Spleen (tissue), 11 donors: Measurements from ENCODE around the gene MOK. TPM values are rescaled to one million over a fixed set of nuclear protein-coding genes. Genes with fewer than 3 reads are reported as not detected.

ENCODE experiments used
- DNase-seq: peaks from one replicate; pipeline ENCODE4 v3.0.0-alpha.2; 2020
- H3K27ac ChIP-seq, 8 donors: fragments of 200-600 bp; sonication (generic) in 7 of 8; 1 replicate in 4 of 8; 2 replicates in 4 of 8; pipeline versions ENCODE4 v1.5.0 to v1.8.0; 2016 to 2021; ENCODE audit warnings: inconsistent platforms in 4 of 8, mild to moderate bottlenecking in 4 of 8, moderate library complexity in 1 of 8
- H3K27me3 ChIP-seq, 7 donors: fragments of 200-600 bp; sonication (generic) in 6 of 7; replicated peaks in 1 of 7; 1 replicate in 4 of 7; 2 replicates in 3 of 7; pipeline versions ENCODE4 v1.5.0 to v1.8.0; 2016 to 2021; ENCODE audit warnings: inconsistent platforms in 3 of 7, mild to moderate bottlenecking in 1 of 7
- H3K36me3 ChIP-seq, 6 donors: fragments of 200-600 bp; sonication (generic) in 5 of 6; 1 replicate in 4 of 6; 2 replicates in 2 of 6; pipeline versions ENCODE4 v1.5.0 to v1.8.0; 2016 to 2021; ENCODE audit warnings: inconsistent platforms in 2 of 6
- H3K4me1 ChIP-seq, 6 donors: fragments of 200-600 bp; sonication (generic) in 5 of 6; 1 replicate in 3 of 6; 2 replicates in 3 of 6; pipeline versions ENCODE4 v1.5.0 to v1.8.0; 2016 to 2021; ENCODE audit warnings: inconsistent platforms in 3 of 6
- H3K4me3 ChIP-seq, 8 donors: fragments of 200-600 bp; sonication (generic) in 7 of 8; 1 replicate in 4 of 8; 2 replicates in 4 of 8; pipeline versions ENCODE4 v1.5.0 to v1.8.0; 2016 to 2021; ENCODE audit warnings: inconsistent platforms in 4 of 8, mild to moderate bottlenecking in 4 of 8, moderate library complexity in 2 of 8
- H3K9me3 ChIP-seq, 8 donors: fragments of 200-600 bp; sonication (generic) in 7 of 8; 1 replicate in 4 of 8; 2 replicates in 4 of 8; pipeline versions ENCODE4 v1.5.0 to v1.8.0; 2016 to 2021; ENCODE audit warnings: inconsistent platforms in 4 of 8
- POLR2A ChIP-seq, 3 donors: fragments of 450-650 bp; IDR thresholded peaks; one replicate each; pipeline ENCODE4 v1.5.1; 2017; ENCODE audit warnings: antibody characterized with exemption in 3 of 3, mild to moderate bottlenecking in 1 of 3
- POLR2AphosphoS5 ChIP-seq, 3 donors: sonication (generic); formaldehyde crosslinking; IDR thresholded peaks; one replicate each; pipeline ENCODE4 v1.5.1; 2017; ENCODE audit warnings: antibody characterized with exemption in 3 of 3
- WGBS, 5 donors: extraction: QIAGEN DNeasy Blood & Tissue Kit in 3 of 5; methylation state at CpG; one replicate each; pipeline versions ENCODE4 v1.1.5 to v1.1.7; 2013 to 2018; 5-methylcytosine and 5-hydroxymethylcytosine counted together
- intact Hi-C: fragments of 100-400 bp; cut with DNase I; formaldehyde crosslinking; loops from one replicate; pipeline ENCODE4 v1.15.0; 2023; ENCODE audit warnings: low total_unique reads
- polyA plus RNA-seq, 3 donors: library from polyadenylated mRNA; stranded (reverse); fragments of 200-250 nt; gene quantifications; one replicate each; pipeline ENCODE4 v1.2.1, GENCODE V29; 2013
- total RNA-seq, 7 donors: library from RNA; depleted of rRNA in 3 of 7; stranded (reverse); fragments of >200 nt in 3 of 7; fragmentation: NEBNext Ultra II Directional in 4 of 7; extraction: Animal tissue kit (Norgen Biotek cat#: 25700) in 4 of 7; gene quantifications; one replicate each; pipeline versions ENCODE4 v1.1.0 to v1.2.1, GENCODE V29; 2016 to 2021
- TF ChIP-seq, protein P1 (sequence below), 11 experiments: fragments of 200-600 bp in 7 of 11; fragments of 450-650 bp in 4 of 11; sonication (generic) in 4 of 11; IDR thresholded peaks in 8 of 11; conservative IDR thresholded peaks in 3 of 11; 1 replicate in 7 of 11; 2 replicates in 4 of 11; pipeline versions ENCODE4 v1.4.0 to v1.8.0; 2016 to 2021; ENCODE audit warnings: antibody characterized with exemption in 11 of 11, inconsistent platforms in 4 of 11, mild to moderate bottlenecking in 1 of 11
- donor health status: healthy with polysubstance abuse.
- donor health status: DM: no; HTN: no; CAD: no; lungs with moderate emphysema.
- donor health status: DM: no; HTN: no; CAD: no.
- donor health status: Bipolar disorder and iron deficiency.
- donor health status: healthy.
- donor health status: DM: no; HTN: no; CAD: no.
- donor health status: DM: yes; HTN: yes; CAD: no.

Gene MOK
- total and polyA plus RNA-seq, 10 donors = 4.1 to 12.2 (median 9.9) TPM

GRCh38 chr14:102197317-102197853, 107.6 kb downstream of the MOK start:
- Histone ChIP-seq H3K4me1 (peaks cover 12 to 99% (median 38%) of the 10 kb centered on the region in 6 donors), H3K27ac (peak overlapping the region in 5 of 8 donors; percentile 6 to 49 (median 31)), H3K4me3 (no peak overlapping the region), H3K36me3 (peaks cover 0 to 65% (median 28%) of the 10 kb centered on the region in 6 donors), H3K9me3 (no peaks in the 10 kb centered on the region), H3K27me3 (no peaks in the 10 kb centered on the region)
- 77 to 88% (median 83%) methylated on average over 5 of the region's 5 CpGs for WGBS, 5 donors
- DNase-seq = no peak
- intact Hi-C loops = no loop called here
- TF ChIP-seq POLR2A (IDR thresholded peaks at IDR 0.05) (no peak), POLR2AphosphoS5 (IDR thresholded peaks at IDR 0.05) (peak in 1 of 3 donors; percentile 25)
- TF ChIP-seq, protein P1, sequence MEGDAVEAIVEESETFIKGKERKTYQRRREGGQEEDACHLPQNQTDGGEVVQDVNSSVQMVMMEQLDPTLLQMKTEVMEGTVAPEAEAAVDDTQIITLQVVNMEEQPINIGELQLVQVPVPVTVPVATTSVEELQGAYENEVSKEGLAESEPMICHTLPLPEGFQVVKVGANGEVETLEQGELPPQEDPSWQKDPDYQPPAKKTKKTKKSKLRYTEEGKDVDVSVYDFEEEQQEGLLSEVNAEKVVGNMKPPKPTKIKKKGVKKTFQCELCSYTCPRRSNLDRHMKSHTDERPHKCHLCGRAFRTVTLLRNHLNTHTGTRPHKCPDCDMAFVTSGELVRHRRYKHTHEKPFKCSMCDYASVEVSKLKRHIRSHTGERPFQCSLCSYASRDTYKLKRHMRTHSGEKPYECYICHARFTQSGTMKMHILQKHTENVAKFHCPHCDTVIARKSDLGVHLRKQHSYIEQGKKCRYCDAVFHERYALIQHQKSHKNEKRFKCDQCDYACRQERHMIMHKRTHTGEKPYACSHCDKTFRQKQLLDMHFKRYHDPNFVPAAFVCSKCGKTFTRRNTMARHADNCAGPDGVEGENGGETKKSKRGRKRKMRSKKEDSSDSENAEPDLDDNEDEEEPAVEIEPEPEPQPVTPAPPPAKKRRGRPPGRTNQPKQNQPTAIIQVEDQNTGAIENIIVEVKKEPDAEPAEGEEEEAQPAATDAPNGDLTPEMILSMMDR (IDR thresholded peaks at IDR 0.05 in 8 of 11, conservative IDR thresholded peaks at IDR 0.05 in 3 of 11) = no peak

DNA sequence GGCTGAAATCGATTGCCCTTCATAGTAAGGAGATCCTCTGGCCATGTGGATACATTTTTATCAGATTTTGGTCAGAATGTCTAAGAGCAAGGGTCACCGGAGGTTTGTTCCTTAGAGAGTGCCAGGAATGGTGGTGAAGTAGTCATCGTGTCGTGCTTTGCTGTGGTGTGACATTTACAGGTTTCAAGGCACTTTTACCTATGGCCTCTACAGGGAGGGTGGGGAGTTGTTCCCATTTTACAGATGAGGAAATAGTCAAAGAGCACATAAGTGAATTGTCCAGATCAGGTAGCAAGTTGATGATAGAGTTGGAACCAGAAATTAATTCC, 108.1 kb downstream of the MOK start:
- no peak for DNase-seq
- Histone ChIP-seq H3K27me3 (no peaks in the 10 kb centered on the region), H3K36me3 (peaks cover 0 to 64% (median 28%) of the 10 kb centered on the region in 6 donors), H3K9me3 (no peaks in the 10 kb centered on the region), H3K4me3 (no peak overlapping the region), H3K4me1 (peaks cover 12 to 99% (median 39%) of the 10 kb centered on the region in 6 donors), H3K27ac (peak overlapping the region in 5 of 8 donors; percentile 6 to 45 (median 31))
- TF ChIP-seq, protein P1 (IDR thresholded peaks at IDR 0.05 in 8 of 11, conservative IDR thresholded peaks at IDR 0.05 in 3 of 11) = no peak
- TF ChIP-seq POLR2A (IDR thresholded peaks at IDR 0.05) = no peak
- no peak for TF ChIP-seq POLR2AphosphoS5 (IDR thresholded peaks at IDR 0.05)
- intact Hi-C loops = no loop called here
- 77 to 94% (median 80%) methylated on average over 4 of the region's 4 CpGs for WGBS, 5 donors

- no peak for TF ChIP-seq POLR2A (IDR thresholded peaks at IDR 0.05)
- TF ChIP-seq, protein P1 (IDR thresholded peaks at IDR 0.05 in 8 of 11, conservative IDR thresholded peaks at IDR 0.05 in 3 of 11) = no peak
- TF ChIP-seq POLR2AphosphoS5 (IDR thresholded peaks at IDR 0.05) = no peak
- Histone ChIP-seq H3K36me3 (peaks cover 0 to 58% (median 28%) of the 10 kb centered on the region in 6 donors), H3K4me1 (peaks cover 9 to 99% (median 39%) of the 10 kb centered on the region in 6 donors), H3K4me3 (no peak overlapping the region), H3K9me3 (no peaks in the 10 kb centered on the region), H3K27me3 (no peaks in the 10 kb centered on the region), H3K27ac (peak overlapping the region in 4 of 8 donors; percentile 22 to 45 (median 36))
- 91 to 96% (median 93%) methylated on average over 6 of the region's 6 CpGs for WGBS, 5 donors
- no peak for DNase-seq
- intact Hi-C loops = no loop called here
These were observed 108.7 kb downstream of the MOK start for GRCh38 chr14:102196039-102196901.

- WGBS, 5 donors = 81 to 94% (median 84%) methylated on average over 1 of the region's 1 CpG
These were observed 109.5 kb downstream of the MOK start for GRCh38 chr14:102195446-102195845.

More at GRCh38 chr14:102195446-102195845, 109.5 kb downstream of the MOK start:
- Histone ChIP-seq H3K4me1 (peaks cover 6 to 99% (median 35%) of the 10 kb centered on the region in 6 donors), H3K4me3 (no peak overlapping the region), H3K27me3 (no peaks in the 10 kb centered on the region), H3K9me3 (no peaks in the 10 kb centered on the region), H3K36me3 (peaks cover 0 to 55% (median 28%) of the 10 kb centered on the region in 6 donors), H3K27ac (no peak overlapping the region)
- DNase-seq = no peak
- no peak for TF ChIP-seq POLR2AphosphoS5 (IDR thresholded peaks at IDR 0.05)
- TF ChIP-seq, protein P1 (IDR thresholded peaks at IDR 0.05 in 8 of 11, conservative IDR thresholded peaks at IDR 0.05 in 3 of 11) = no peak
- TF ChIP-seq POLR2A (IDR thresholded peaks at IDR 0.05) = no peak
- intact Hi-C loops = no loop called here
